Fibroblast of villous mesenchyme (primary cell): ENCODE data around the gene CLEC3A. TPM values are rescaled to one million over a fixed set of nuclear protein-coding genes. Genes with fewer than 3 reads are reported as not detected.
"Not testable (repeated sequence)": the region's sequence is repeated elsewhere in the genome, so short reads cannot be mapped to it uniquely, and the experiment has no call there.

Experiments used
- DNase-seq: peaks from one replicate; pipeline ENCODE4 v3.0.0-alpha.2; 2010; ENCODE audit warnings: low read depth
- H3K4me3 ChIP-seq: 2 replicates; pipeline ENCODE4 v1.5.1; 2011; ENCODE audit warnings: low read depth, mild to moderate bottlenecking, low read length
- CTCF ChIP-seq: IDR thresholded peaks from 2 replicates; pipeline ENCODE4 v1.5.1; 2012; ENCODE audit warnings: low read depth, mild to moderate bottlenecking, low read length; ENCODE audit not compliant: insufficient read depth
- total RNA-seq: library from RNA; depleted of rRNA; stranded (reverse); fragments of >200 nt; gene quantifications from 2 replicates; pipeline ENCODE4 v1.2.3, GENCODE V29; 2012

CLEC3A gene
- total RNA-seq, 1 donor: not detected

GRCh38 chr16:77987810-77988209 lies 34.5 kb upstream of the CLEC3A start:
- DNase-seq: no peak
- no peak overlapping the region for H3K4me3 ChIP-seq
- TF ChIP-seq CTCF: no peak

- no peak for DNase-seq
- no peak for TF ChIP-seq CTCF
- H3K4me3 ChIP-seq: no peak overlapping the region
These were observed 32.5 kb upstream of the CLEC3A start for GRCh38 chr16:77989846-77990245.

GRCh38 chr16:77991701-77992100 lies 30.6 kb upstream of the CLEC3A start:
- DNase-seq: no peak
- no peak for TF ChIP-seq CTCF
- H3K4me3 ChIP-seq: no peak overlapping the region

GRCh38 chr16:77992381-77992780 lies 30.0 kb upstream of the CLEC3A start:
- not testable (repeated sequence) for H3K4me3 ChIP-seq, DNase-seq

- peak; percentile 84 for DNase-seq
- no peak for TF ChIP-seq CTCF
- H3K4me3 ChIP-seq: no peak overlapping the region
These were observed 29.0 kb upstream of the CLEC3A start for GRCh38 chr16:77993111-77993985.

GRCh38 chr16:77995843-77996455 lies 26.4 kb upstream of the CLEC3A start:
- TF ChIP-seq CTCF: no peak
- no peak overlapping the region for H3K4me3 ChIP-seq
- no peak for DNase-seq

- no peak for DNase-seq
- TF ChIP-seq CTCF: no peak
- no peak overlapping the region for H3K4me3 ChIP-seq
These were observed 23.9 kb upstream of the CLEC3A start for GRCh38 chr16:77998350-77999023.
